HG02588 (cell line): ENCODE data around the gene PIGS.
"Not testable (repeated sequence)": the region's sequence is repeated elsewhere in the genome, so short reads cannot be mapped to it uniquely, and the experiment has no call there.

Experiments used
- ATAC-seq: cut with Tn5 transposase; IDR thresholded peaks from one replicate; pipeline ENCODE4 v1.9.1; 2021; ENCODE audit warnings: mild to moderate bottlenecking, moderate library complexity; ENCODE audit not compliant: unreplicated experiment

PIGS gene

DNA sequence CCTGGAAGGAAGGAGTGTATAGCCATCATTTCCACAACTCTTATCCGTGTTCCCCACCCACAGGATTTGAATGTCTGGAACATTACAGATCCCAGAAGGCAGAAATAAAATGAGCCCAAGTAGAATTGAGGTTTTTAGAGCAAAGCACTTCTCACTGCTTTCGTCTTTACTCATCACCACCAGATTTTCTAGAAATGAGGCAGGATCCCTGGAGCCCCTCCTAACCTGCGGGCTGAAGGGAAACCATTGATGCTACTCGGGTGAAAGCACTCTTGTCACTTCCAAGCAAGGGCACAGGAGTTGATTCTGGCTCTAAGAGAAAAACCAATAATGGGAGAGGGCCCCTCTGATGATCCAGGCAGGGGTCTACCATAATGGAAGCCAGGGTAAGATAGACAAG, 8.2 kb upstream of the PIGS start:
- ATAC-seq, result no peak

DNA sequence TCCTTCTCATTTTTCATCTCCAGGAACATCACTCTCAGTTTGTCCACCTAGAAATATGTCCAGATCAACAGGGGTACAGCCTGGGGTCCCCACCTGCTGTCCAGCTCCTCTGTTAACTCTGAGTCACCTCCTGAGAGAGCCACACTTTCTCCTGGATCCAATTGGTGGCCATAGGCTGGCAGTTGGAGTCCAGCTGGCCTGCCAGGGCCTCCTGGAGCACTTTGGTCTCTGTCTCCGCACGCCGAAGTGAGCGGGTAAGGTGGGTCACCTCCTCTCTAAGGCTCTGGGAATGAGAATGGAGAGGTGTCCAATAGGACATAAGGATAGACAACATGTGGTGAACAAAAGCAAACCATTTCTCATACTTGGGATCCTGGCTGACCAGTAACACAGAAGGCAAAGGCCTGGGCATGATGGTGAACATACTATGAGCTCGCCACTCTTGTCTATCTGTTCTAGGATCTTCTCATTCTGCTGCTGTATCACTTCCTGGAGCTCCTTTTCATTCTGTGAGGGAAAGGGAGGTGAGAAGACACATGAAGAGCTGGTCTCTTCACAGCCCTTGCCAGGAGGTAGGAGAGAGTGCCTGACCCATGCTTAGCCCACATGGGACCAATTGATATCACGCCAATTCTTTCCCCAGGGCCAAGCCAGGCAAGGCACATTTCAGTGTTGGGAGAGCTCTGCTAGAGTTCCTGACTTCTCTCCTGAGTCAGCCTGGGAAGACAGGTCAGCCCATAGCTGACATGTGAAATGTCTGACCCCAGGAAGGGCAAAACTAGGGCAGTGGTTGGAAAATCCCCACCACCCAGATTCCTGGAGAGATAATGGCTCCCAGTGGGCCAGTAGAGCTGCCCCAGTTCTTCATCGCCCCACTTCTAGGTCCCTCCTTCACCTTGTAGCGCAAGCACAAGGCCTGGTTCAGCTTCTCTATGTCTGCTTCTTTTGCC, 7.2 kb upstream of the PIGS start:
- no peak for ATAC-seq

DNA sequence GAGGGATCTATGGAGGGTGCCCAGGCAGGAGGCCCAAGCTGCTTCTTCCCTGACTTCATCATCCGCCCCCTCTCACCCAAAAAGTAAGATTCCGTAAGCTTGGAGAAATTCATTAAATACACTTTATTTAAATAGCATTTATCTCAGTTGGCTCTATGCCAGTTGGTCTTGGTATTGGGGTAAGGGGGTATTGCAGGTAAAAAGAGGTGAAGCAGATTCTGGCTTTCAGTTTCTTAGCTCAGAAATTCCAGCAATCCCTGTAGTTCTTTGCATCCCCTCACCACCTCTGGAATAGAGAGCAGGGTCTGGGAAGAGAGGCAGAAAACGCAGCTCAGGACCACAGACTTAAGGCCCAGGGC, 6.1 kb upstream of the PIGS start:
- no peak for ATAC-seq

DNA sequence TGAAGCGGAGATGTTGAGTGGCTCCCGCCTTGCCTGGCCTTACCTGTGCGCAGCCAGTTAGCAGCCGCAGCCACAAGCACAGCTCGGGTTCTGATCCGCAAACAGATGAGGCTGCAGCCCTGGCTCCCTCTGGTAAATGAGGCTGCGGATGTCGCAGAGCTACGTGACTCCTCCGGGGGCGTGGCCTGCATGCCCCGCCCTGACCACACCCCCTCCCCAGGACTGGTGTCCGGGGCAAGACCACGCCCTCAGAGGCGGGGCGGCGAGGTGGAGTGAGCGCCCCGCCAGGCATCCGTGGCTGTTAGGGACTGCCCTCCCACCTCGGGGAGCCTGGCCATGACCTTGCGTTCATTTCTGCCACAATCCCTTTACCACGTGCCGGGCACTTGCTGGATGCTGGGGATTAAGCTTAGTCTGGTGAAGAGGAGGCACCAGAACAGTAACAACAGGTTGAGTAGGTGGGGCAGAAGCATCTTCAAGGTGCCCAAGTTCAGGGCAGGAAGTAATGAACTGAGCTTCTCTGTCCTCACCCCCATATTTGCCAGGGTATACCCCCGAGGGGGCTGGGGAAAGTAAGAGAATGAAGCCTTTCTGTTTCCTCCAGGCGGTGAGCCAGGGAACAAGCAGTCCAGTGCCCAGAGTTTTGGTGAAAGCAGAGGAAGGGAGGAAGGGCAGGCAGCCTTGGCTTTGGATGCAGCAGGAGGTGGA, 5.6 kb upstream of the PIGS start, which contains the start of gene ALDOC:
Gene ALDOC, minus strand, starts transcription at position 138 of the 708 bp plus-strand sequence. CDS start 1,363 bp downstream, outside the sequence.
- peak; percentile 72 for ATAC-seq

DNA sequence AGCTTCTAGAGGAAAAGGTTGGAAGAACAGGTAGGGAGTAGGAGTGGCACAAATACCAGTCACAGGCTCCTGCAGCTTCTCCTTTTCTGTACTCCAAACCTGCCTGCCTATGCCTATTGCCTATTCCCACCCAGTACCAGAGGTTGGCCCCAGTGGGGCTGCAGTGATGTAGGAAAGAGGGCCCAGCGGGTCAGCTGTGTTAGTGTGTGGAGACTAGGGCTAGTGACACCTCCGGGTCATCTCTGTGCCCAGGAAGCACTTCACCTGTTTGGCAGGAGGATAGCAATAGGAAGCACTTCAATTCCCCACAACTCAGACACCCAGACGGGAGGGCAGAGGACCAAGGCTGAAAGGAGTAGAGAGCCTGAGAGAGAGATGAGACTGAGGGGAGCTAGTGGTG, 4.7 kb upstream of the PIGS start:
- ATAC-seq, result not testable (repeated sequence)

DNA sequence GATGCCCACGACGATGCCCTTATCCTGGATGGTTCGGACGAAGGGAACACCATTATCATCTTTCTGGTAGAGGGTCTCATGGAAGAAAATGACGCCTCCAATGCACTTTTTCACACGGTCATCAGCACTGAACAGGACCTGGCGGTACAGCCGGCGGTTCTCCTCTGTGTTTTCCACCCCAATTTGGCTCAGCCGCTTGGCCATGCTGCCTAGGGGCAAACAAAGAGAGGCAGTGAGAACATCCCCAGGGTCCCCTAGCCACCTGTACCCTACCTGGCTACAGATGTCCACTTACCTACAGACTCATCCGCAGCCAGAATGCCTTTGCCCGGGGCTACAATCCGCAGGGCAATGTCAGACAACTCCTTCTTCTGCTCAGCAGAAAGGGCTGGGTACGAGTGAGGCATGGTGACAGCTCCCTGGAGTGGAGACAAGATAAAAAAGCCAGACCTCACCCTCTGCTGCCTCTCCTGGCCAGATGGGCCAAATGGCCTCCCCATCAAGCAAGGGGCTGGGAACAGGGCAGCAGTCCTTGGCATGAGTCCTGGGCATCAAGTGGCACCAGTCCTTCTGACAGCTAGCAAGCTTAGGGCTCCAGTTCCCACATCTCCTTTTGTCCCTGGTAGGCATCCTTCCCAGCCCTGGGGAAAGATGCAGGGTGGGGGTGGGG, 3.9 kb upstream of the PIGS start:
- no peak for ATAC-seq

DNA sequence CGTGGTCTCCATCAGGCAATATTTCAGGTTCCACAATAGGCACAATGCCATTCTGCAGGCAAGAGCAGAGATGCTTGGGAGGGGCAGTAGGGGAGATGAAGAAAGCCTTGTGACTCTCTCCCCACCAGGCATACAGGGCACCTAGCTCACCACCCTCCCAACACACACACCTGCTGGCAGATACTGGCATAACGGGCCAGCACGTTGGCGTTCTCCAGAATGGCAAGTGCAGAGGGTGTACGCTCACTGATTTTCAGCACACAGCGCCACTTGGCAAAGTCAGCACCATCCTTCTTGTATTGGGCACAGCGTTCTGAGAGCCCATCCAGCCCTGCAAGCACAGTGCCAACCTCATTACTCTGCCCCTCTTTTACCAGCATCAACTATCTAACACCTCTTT, 3.2 kb upstream of the PIGS start:
- ATAC-seq, result no peak

DNA sequence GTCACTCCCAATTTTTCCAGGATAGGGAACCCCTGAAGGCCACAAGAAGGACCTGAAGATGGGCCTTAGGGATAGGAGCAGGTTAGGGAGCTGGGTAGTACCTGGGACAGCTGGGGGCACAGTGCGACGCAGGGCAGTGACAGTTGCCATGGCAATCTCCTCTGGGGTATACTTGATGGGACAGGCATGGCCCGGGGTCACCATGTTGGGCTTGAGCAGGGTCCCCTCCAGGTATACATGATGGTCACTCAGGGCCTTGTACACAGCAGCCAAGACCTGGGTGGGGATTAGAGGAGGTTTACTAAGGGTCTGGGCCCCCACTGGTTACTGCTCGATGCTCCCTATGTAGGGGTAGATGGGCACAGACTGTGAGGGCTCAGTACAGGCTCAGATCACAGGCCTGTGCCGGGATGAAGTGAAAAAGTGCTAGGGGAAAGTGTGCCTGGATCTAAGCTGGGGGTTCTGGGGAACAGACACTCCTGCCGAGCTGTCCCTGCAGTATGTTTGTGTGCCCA, 2.7 kb upstream of the PIGS start:
- ATAC-seq, result no peak

DNA sequence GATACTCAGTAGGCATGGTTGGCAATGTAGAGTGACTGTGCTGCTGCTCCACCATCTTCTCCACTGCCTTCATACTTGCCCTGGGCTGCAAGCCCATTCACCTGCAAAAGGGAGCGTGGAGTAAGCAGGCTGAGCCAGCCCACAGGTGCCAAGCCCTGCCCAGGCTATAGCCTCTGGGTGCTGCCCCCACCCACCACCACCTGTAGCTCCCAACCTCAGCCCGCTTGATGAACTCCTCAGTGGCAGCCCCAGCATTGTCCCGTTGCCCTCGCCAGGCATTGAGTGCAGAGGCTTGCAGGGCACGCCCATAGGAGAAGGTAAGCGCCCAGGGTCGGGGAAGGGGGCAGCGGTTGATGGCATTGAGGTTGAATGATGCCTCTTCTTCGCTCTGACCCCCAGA, 2.2 kb upstream of the PIGS start:
- no peak for ATAC-seq

DNA sequence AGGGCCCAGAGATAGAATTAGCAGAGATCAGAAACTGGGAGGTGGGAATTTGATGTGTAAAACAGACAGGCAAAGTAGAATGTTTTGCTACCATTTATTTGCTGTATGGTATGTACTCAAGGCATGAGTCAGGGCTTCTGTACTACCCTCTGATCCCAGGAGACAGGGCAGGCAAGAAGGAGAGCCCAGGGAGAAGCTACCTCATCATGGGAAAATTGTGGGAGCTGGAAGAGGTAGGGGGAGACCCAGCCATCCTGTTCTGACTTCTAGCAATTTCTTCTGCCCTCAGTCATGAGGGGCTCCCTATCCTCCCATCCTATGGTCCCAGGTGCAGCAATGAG, 1.7 kb upstream of the PIGS start:
- ATAC-seq, result no peak

DNA sequence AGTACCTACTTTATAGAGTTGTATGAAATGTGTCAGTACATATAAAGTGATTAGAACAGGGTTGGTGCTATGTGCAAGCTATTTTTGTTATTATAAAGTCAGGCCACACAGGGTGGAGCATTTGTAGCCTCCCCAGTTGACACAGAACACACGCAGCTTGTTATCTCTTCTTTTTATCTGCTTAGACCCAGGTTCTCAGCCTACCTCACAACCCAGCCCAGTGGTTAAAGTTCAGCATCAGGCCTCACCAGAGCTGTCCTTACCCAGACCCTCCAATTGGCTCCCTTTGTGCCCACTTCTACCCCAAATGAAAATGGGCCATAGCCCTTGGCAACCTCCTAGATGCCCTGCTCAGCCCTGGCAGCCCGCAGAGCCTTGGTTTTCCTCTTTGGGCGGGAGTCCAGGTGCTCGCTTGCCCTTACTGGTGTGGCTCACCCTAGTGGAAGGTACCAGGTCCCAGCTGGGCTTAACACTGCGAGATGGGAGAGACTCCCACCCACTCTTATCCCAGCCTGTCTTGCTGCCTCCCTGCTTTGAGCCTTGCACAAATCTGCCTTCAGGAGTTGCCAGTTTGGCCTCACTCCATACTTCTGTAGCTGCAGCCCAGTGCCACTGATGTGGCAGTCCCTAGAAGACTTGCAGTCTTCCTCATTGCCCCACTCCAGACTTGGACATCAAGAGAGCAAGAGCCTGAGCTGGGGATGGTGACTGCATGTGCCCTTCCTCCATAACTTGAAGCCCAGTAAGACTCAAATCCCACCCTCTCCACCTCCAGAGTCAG, 1.1 kb upstream of the PIGS start:
- ATAC-seq, result no peak

DNA sequence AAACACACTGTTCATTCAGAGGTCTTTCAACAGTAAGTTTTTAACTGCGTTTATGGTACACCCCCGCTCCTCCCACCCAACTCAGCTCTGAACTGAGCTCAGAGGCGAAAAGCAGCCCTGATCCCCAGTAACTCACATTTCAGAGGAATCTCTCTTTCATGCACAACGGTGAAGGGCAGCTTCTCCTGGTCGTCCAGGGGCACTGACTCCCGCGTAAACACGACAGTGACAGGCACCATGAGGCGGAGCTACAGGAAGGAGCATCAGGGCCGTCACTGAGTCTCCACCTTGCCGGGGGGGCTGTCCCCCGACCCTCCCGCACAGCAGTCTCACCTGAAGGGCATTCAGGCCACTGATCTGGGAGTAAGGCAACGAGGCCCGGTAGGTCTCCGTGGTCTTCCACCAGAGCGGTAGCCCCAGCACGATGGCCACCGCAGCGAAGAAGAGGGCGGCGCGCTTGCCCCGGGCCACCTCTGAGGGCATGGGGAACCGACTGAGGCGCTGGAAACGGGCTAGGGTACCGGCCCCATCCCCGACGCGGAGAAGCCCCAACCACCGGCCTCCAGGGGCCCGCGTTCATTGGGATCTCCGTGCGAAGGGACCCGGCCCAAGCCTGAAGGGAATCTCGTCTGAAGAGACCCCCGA, 486 bp downstream of the PIGS start:
- peak; percentile 33 for ATAC-seq

DNA sequence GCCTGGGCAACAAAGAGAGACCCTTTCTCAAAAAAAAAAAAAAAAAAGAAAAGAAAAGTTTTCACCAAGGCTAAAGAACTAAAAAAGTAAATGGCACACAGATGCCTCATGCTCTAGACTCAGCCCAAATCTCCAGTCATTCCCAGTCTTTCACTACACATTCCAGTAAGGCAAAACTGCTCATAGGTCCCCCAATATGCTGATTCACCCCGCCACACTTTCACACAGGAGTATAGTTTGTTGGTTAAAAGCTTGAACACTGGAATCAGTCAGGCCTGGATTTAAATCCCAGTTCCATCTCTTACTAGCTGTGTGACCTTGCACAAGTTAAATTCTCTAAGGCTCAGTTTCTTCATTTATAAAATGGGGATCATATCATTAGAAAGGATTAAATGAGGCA, 1.9 kb downstream of the PIGS start:
- no peak for ATAC-seq

DNA sequence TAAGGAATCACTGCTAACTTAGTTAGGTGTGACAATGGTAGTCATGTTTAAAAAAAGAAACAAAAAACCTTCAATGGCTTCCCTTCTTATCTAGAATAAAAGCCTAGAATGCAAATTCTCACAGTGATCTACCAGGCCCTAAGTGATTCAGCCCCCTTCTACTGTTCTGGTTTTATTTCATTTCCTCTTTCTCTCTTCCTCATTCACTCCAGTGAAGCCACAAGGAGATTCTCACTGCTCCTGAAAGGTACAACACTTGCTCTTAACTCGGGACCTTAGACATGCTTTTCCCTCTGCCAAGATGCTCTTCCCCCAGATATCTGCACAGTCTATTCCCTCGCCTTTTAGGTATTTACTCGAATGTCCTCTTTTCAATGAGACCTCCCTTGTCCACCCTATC, 3.7 kb downstream of the PIGS start:
- ATAC-seq, result no peak

DNA sequence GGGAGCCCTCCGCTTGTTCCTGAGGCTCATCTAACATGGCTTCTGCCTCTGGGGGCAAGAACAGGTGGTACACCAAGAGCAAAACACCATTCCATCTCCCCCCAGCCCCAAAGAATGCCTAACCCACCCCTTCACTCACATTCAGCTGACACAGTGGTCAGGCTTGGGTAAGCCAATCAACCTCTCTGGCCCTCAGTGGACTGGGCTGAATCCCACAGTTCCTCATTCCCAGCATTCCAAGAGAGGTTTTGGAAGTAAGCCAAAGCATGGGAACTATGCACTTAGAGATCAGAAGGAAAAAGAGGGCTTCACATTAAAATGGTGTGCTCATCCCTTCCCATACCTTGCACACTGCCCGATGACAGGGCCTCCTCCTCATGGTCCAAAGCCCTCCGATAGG, 7.8 kb downstream of the PIGS start:
- no peak for ATAC-seq

DNA sequence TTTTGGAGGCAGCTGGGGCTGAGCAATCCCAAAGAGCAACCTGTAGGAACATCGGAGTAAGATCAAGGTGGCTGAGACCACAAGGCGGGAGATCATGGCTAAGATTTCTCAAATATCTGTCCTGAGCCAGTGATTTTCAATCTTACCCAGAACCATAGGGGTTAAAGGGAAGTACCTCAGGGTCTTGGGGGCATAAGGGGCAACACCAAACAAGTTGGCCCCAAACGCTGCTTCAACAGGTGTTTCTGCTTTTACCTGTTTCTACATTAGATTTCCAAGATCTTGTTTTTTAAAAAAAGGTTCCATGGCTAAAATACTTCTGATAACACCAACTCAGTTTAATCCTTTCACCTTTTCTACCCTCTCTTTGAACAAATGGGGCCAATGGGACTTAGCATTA, 16.3 kb downstream of the PIGS start:
- no peak for ATAC-seq

DNA sequence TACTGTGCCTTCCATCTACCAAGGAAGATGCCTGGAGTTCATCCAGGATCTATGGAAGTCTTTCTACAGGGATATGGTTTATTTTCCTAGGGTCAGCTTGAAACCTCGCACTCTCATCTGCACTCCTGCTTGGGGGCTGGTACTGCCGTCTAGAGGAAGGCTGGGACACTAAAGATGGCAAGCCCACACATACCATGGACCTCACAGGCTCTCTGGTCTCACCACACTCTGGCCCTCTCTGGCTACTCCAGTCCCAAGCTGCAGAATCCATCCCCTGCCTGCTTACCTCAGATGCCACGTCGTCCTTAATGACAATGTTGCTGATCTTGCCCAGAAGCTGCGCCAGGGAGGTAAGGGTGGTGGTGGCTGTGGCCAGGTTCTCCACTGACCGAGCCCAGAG, 16.8 kb downstream of the PIGS start:
- no peak for ATAC-seq

DNA sequence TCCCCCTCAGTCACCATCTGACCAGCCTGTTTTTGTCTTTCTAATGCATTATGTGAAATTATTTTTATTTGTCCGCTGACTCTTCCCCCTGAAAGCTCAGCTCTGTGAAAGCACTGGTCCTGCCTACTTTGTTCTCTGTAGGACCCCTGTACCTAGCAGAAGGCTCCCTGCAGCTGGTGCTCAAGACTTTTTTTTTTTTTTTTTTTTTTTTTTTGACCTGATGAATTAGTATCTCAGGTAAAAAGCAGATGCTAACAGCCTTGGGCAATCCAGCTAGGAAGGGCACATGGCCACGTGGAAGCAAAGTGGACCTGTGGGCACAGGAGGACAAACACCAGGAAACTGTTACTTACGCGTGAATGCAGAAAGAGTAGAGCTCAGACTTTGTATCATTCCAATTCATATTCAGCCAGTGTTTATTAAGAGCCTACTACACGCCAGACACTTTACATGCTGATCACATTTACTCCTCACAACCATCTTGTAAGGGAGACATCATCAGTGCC, 18.3 kb downstream of the PIGS start:
- no peak for ATAC-seq

DNA sequence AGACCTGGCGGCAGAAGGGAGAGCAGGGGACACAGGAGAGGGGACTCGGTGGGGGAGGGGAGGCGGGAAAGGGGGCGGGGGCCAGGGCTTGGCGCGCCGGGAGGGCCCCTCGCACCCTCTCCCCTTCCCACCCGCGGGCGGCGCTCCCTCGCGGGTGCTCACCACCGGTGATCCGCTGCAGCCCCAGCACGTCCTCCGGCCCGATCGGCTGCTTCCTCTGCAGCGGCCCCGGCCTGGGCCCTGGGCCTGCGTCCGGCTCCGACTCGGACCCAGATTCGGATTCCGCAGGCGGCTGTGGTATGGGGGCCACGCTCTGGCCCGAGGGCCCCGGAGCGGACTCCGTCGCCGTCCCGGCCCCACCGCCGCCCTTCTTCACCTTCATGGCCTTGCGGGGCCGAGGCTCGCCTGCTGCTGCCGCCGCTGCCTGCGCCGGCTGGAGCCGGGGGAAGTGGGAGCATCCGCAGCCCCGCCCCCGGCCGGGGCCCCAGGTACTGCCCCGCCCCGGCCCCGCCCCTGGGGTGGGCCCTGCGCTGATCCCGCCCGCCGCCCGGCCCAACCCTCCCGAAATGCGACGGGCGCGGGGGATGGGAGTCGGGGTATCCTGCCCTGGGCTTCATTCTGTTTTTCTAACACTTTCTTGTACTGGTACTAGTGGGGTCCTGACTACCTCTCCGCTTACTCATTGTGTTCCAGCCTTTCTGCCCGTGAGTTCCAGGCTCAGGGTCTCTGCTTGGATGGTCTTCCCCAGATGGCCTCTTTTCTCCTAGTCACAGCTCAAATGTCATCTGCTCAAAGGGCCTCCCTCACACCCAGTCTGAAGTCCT, 18.9 kb downstream of the PIGS start, which contains the start of gene UNC119:
Gene UNC119, minus strand, starts transcription at position 449 of the 824 bp plus-strand sequence. Its CDS starts 67 bp downstream, at position 382.
- ATAC-seq, result peak; percentile 47
